ENCODE results near the gene MVB12B.

The MVB12B gene

GRCh38 chr9:126367616-126368015, 41.0 kb downstream of the MVB12B start:
- Histone ChIP-seq H3K9ac (ENCODE audit: low read length) (no peak overlapping the region), H3K4me1 (ENCODE audit: low read length) (peaks cover 8% of the 10 kb centered on the region), H3K9me3 (ENCODE audit: insufficient read depth, low read length) (no peaks in the 10 kb centered on the region), H3K79me2 (ENCODE audit: low read length) (no peaks in the 10 kb centered on the region), H3K27ac (ENCODE audit: low read length) (no peak overlapping the region), H2AFZ (ENCODE audit: low read depth, low read length) (no peak overlapping the region), H3K4me2 (ENCODE audit: low read length) (no peak overlapping the region), H3K4me3 (ENCODE audit: low read length) (no peak overlapping the region), H4K20me1 (ENCODE audit: insufficient read depth, low read length) (peaks cover 2% of the 10 kb centered on the region; the same call in 1 of the 2 replicates), H3K36me3 (replicated peaks; ENCODE audit: low read depth, low read length) (no peaks in the 10 kb centered on the region), H3K27me3 (ENCODE audit: low read depth, low read length) (peaks cover 18% of the 10 kb centered on the region; the same call in 1 of the 2 replicates)
- TF ChIP-seq EZH2phosphoT487 (IDR thresholded peaks at IDR 0.05; ENCODE audit: low read depth) (no peak), CTCF (IDR thresholded peaks at IDR 0.05; ENCODE audit: low read depth, low read length) (no peak)

GRCh38 chr9:126368020-126368419, 41.4 kb downstream of the MVB12B start:
- Histone ChIP-seq H3K9ac (ENCODE audit: low read length) (no peak overlapping the region), H3K27ac (ENCODE audit: low read length) (no peak overlapping the region), H3K4me3 (ENCODE audit: low read length) (no peak overlapping the region), H3K27me3 (ENCODE audit: low read depth, low read length) (peaks cover 18% of the 10 kb centered on the region; the same call in 1 of the 2 replicates), H4K20me1 (ENCODE audit: insufficient read depth, low read length) (peaks cover 4% of the 10 kb centered on the region; the same call in 1 of the 2 replicates), H3K79me2 (ENCODE audit: low read length) (no peaks in the 10 kb centered on the region), H3K4me2 (ENCODE audit: low read length) (no peak overlapping the region), H2AFZ (ENCODE audit: low read depth, low read length) (no peak overlapping the region), H3K36me3 (replicated peaks; ENCODE audit: low read depth, low read length) (no peaks in the 10 kb centered on the region), H3K4me1 (ENCODE audit: low read length) (peaks cover 12% of the 10 kb centered on the region), H3K9me3 (ENCODE audit: insufficient read depth, low read length) (no peaks in the 10 kb centered on the region)
- TF ChIP-seq EZH2phosphoT487 (IDR thresholded peaks at IDR 0.05; ENCODE audit: low read depth) (no peak), CTCF (IDR thresholded peaks at IDR 0.05; ENCODE audit: low read depth, low read length) (no peak)

- H3K36me3 ChIP-seq (replicated peaks; ENCODE audit: low read depth, low read length) = no peaks in the 10 kb centered on the region
- H3K4me3 ChIP-seq (ENCODE audit: low read length) = no peak overlapping the region
- no peak overlapping the region for H3K9ac ChIP-seq (ENCODE audit: low read length)
- H3K79me2 ChIP-seq (ENCODE audit: low read length) = no peaks in the 10 kb centered on the region
- peaks cover 19% of the 10 kb centered on the region for H3K4me1 ChIP-seq (ENCODE audit: low read length)
- no peak overlapping the region for H2AFZ ChIP-seq (ENCODE audit: low read depth, low read length)
- no peak overlapping the region for H3K4me2 ChIP-seq (ENCODE audit: low read length)
- H3K27ac ChIP-seq (ENCODE audit: low read length) = no peak overlapping the region
- H3K9me3 ChIP-seq (ENCODE audit: insufficient read depth, low read length) = no peaks in the 10 kb centered on the region
- peaks cover 15% of the 10 kb centered on the region for H4K20me1 ChIP-seq (ENCODE audit: insufficient read depth, low read length)
- H3K27me3 ChIP-seq (ENCODE audit: low read depth, low read length) = peaks cover 38% of the 10 kb centered on the region
- TF ChIP-seq EZH2phosphoT487 (IDR thresholded peaks at IDR 0.05; ENCODE audit: low read depth) (no peak), CTCF (IDR thresholded peaks at IDR 0.05; ENCODE audit: low read depth, low read length) (no peak)
Measured at GRCh38 chr9:126371007-126371870, 44.6 kb downstream of the MVB12B start.

GRCh38 chr9:126372716-126373115, 46.1 kb downstream of the MVB12B start:
- no peak for TF ChIP-seq CTCF (IDR thresholded peaks at IDR 0.05; ENCODE audit: low read depth, low read length)
- TF ChIP-seq EZH2phosphoT487 (IDR thresholded peaks at IDR 0.05; ENCODE audit: low read depth) = no peak
- Histone ChIP-seq H3K27ac (ENCODE audit: low read length) (peak overlapping the region; percentile 7; the same call in 1 of the 2 replicates), H3K4me3 (ENCODE audit: low read length) (peak overlapping the region; percentile 39), H3K79me2 (ENCODE audit: low read length) (no peaks in the 10 kb centered on the region), H3K4me2 (ENCODE audit: low read length) (peak overlapping the region; percentile 68), H3K4me1 (ENCODE audit: low read length) (peaks cover 19% of the 10 kb centered on the region), H3K9me3 (ENCODE audit: insufficient read depth, low read length) (no peaks in the 10 kb centered on the region), H4K20me1 (ENCODE audit: insufficient read depth, low read length) (peaks cover 14% of the 10 kb centered on the region; the same call in 1 of the 2 replicates), H3K36me3 (replicated peaks; ENCODE audit: low read depth, low read length) (no peaks in the 10 kb centered on the region), H2AFZ (ENCODE audit: low read depth, low read length) (no peak overlapping the region), H3K27me3 (ENCODE audit: low read depth, low read length) (peaks cover 44% of the 10 kb centered on the region), H3K9ac (ENCODE audit: low read length) (no peak overlapping the region)

Data from OCI-LY3 (cell line).